Neutrophil (primary cell): ENCODE measurements around the gene LCP1.

Source experiments
- H3K27ac ChIP-seq: fragments of 200-600 bp; sonication (generic); 2 replicates; pipeline ENCODE4 v1.5.1; 2016; ENCODE audit warnings: mild to moderate bottlenecking, moderate library complexity
- H3K27me3 ChIP-seq: fragments of 200-600 bp; sonication (generic); 2 replicates; pipeline ENCODE4 v1.6.0; 2016; ENCODE audit warnings: mild to moderate bottlenecking
- H3K36me3 ChIP-seq: fragments of 200-600 bp; sonication (generic); 2 replicates; pipeline ENCODE4 v1.5.1; 2017
- H3K4me1 ChIP-seq, 2 experiments: fragments of 200-600 bp in 1 of 2; sonication (generic) in 1 of 2; 1 replicate in 1 of 2; 2 replicates in 1 of 2; pipeline versions ENCODE4 v1.5.1 to v1.6.1; 2013 to 2016; ENCODE audit warnings: low read depth in 1 of 2, low read length in 1 of 2, mild to moderate bottlenecking in 1 of 2, moderate library complexity in 1 of 2; ENCODE audit not compliant: control insufficient read depth in 1 of 2, insufficient read depth in 1 of 2
- H3K4me3 ChIP-seq, 2 experiments: fragments of 200-600 bp in 1 of 2; sonication (generic) in 1 of 2; 1 replicate in 1 of 2; 2 replicates in 1 of 2; pipeline ENCODE4 v1.5.1; 2013 to 2016; ENCODE audit warnings: low read depth in 1 of 2, low read length in 1 of 2, mild to moderate bottlenecking in 1 of 2, moderate library complexity in 1 of 2
- H3K9me3 ChIP-seq: fragments of 200-600 bp; sonication (generic); 2 replicates; pipeline ENCODE4 v1.5.1; 2016
- CTCF ChIP-seq: fragments of 200-600 bp; sonication (generic); IDR thresholded peaks from 2 replicates; pipeline ENCODE4 v1.5.1; 2016; ENCODE audit warnings: antibody characterized with exemption

LCP1 gene

GRCh38 chr13:46202188-46202795 lies 20.3 kb upstream of the LCP1 start:
- TF ChIP-seq CTCF, result no peak
- Histone ChIP-seq H3K27ac (no peak overlapping the region), H3K4me3 (no peak overlapping the region), H3K27me3 (no peaks in the 10 kb centered on the region), H3K36me3 (no peaks in the 10 kb centered on the region), H3K9me3 (no peaks in the 10 kb centered on the region), H3K4me1 (peaks cover 22 to 25% of the 10 kb centered on the region in 2 experiments)

- no peak for TF ChIP-seq CTCF
- H3K4me3 ChIP-seq, result no peak overlapping the region
- H3K27me3 ChIP-seq, result no peaks in the 10 kb centered on the region
- H3K4me1 ChIP-seq, result peaks cover 22 to 25% of the 10 kb centered on the region in 2 experiments
- H3K36me3 ChIP-seq, result no peaks in the 10 kb centered on the region
- H3K9me3 ChIP-seq, result no peaks in the 10 kb centered on the region
- no peak overlapping the region for H3K27ac ChIP-seq
Observed at GRCh38 chr13:46198696-46199193, 16.8 kb upstream of the LCP1 start.

GRCh38 chr13:46197299-46198048 lies 15.5 kb upstream of the LCP1 start:
- Histone ChIP-seq H3K27me3 (no peaks in the 10 kb centered on the region), H3K9me3 (no peaks in the 10 kb centered on the region), H3K27ac (no peak overlapping the region), H3K36me3 (no peaks in the 10 kb centered on the region), H3K4me1 (peaks cover 14 to 18% of the 10 kb centered on the region in 2 experiments), H3K4me3 (no peak overlapping the region)
- TF ChIP-seq CTCF, result no peak

GRCh38 chr13:46195016-46195415 lies 13.0 kb upstream of the LCP1 start:
- Histone ChIP-seq H3K4me3 (no peak overlapping the region), H3K27me3 (no peaks in the 10 kb centered on the region), H3K27ac (no peak overlapping the region), H3K36me3 (no peaks in the 10 kb centered on the region), H3K4me1 (peaks cover 3 to 6% of the 10 kb centered on the region in 2 experiments), H3K9me3 (no peaks in the 10 kb centered on the region)
- no peak for TF ChIP-seq CTCF

GRCh38 chr13:46192412-46192811 lies 10.4 kb upstream of the LCP1 start:
- Histone ChIP-seq H3K27ac (no peak overlapping the region), H3K9me3 (no peaks in the 10 kb centered on the region), H3K4me3 (no peak overlapping the region), H3K27me3 (no peaks in the 10 kb centered on the region), H3K4me1 (no peaks in the 10 kb centered on the region), H3K36me3 (no peaks in the 10 kb centered on the region)
- no peak for TF ChIP-seq CTCF
